Endometrial microvascular endothelial cells (primary cell): ENCODE measurements around the gene TTC12. TPM values are rescaled to one million over a fixed set of nuclear protein-coding genes. Genes with fewer than 3 reads are reported as not detected.

Experiments used
- in situ Hi-C: cut with HindIII; loops from 2 replicates; pipeline ENCODE4 v1.10.0; 2017; ENCODE audit warnings: low sequenced_read_pairs, low pct_unique_long_range_greater_than_20kb; ENCODE audit errors: inconsistent ontology term
- total RNA-seq: library from RNA; depleted of rRNA; stranded (reverse); fragments of >200 nt; gene quantifications from one replicate; pipeline ENCODE4 v1.2.3, GENCODE V29; 2015; ENCODE audit errors: inconsistent ontology term

TTC12 gene
- total RNA-seq, 1 donor from 2014 or later: 4.8 TPM

- in situ Hi-C loops: no loop called here
These were observed 98.3 kb downstream of the TTC12 start for GRCh38 chr11:113412675-113413074.

GRCh38 chr11:113415343-113415742 is 101.0 kb downstream of the TTC12 start:
- in situ Hi-C loops: no loop called here

Other genes starting within 250 kb of the TTC12 start
- not detected for gene ANKK1, start 73.2 kb downstream of the TTC12 start, total RNA-seq
- gene DRD2, start 160.8 kb downstream of the TTC12 start, total RNA-seq: not detected